Adrenal gland (tissue), 5 donors: ENCODE measurements around the gene AUTS2.

Experiments
- POLR2A ChIP-seq, 2 donors: fragments of 450-650 bp; IDR thresholded peaks; one replicate each; pipeline ENCODE4 v1.6.1; 2017; ENCODE audit warnings: antibody characterized with exemption in 2 of 2, mild to moderate bottlenecking in 2 of 2, moderate library complexity in 1 of 2
- TF ChIP-seq, protein P1 (sequence below), 6 experiments: fragments of 450-650 bp in 4 of 6; fragments of 200-600 bp in 2 of 6; sonication (generic) in 1 of 6; IDR thresholded peaks; 1 replicate in 5 of 6; 2 replicates in 1 of 6; pipeline versions ENCODE4 v1.5.1 to v1.8.0; 2016 to 2021; ENCODE audit warnings: antibody characterized with exemption in 6 of 6, mild to moderate bottlenecking in 2 of 6, moderate library complexity in 1 of 6
- donor health status: DM: no; HTN: no; CAD: no.

DNA sequence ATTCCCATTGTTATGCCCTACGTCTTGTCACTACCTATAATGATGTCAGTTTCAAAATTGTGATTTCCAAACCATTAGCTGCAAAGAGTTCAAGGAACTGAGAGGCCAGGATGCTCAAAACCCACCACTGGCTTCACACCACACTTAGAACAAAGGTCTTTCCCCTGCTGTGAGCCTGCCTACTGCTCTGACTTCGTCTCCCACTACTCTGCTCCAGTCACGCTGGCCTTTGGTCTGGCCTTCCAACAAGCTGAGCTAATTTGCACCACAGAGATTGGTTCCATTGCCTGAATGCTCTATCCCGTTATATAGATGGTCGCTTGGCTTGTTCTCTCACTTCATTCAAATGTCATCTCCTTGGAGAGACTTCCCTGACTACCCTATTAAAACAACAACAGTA, 961.5 kb downstream of the AUTS2 start:
- TF ChIP-seq, protein P1, sequence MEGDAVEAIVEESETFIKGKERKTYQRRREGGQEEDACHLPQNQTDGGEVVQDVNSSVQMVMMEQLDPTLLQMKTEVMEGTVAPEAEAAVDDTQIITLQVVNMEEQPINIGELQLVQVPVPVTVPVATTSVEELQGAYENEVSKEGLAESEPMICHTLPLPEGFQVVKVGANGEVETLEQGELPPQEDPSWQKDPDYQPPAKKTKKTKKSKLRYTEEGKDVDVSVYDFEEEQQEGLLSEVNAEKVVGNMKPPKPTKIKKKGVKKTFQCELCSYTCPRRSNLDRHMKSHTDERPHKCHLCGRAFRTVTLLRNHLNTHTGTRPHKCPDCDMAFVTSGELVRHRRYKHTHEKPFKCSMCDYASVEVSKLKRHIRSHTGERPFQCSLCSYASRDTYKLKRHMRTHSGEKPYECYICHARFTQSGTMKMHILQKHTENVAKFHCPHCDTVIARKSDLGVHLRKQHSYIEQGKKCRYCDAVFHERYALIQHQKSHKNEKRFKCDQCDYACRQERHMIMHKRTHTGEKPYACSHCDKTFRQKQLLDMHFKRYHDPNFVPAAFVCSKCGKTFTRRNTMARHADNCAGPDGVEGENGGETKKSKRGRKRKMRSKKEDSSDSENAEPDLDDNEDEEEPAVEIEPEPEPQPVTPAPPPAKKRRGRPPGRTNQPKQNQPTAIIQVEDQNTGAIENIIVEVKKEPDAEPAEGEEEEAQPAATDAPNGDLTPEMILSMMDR (IDR thresholded peaks at IDR 0.05), result no peak
- TF ChIP-seq POLR2A (IDR thresholded peaks at IDR 0.05), result no peak
